IPS-11a (cell line): ENCODE data around the gene RTN4RL1.
"Not testable (repeated sequence)": the region's sequence is repeated elsewhere in the genome, so short reads cannot be mapped to it uniquely, and the experiment has no call there.

ENCODE experiments used
- H3K4me3 ChIP-seq: one replicate; pipeline ENCODE4 v1.5.1; 2013; ENCODE audit warnings: low read depth, low read length, control low read depth

The RTN4RL1 gene

DNA sequence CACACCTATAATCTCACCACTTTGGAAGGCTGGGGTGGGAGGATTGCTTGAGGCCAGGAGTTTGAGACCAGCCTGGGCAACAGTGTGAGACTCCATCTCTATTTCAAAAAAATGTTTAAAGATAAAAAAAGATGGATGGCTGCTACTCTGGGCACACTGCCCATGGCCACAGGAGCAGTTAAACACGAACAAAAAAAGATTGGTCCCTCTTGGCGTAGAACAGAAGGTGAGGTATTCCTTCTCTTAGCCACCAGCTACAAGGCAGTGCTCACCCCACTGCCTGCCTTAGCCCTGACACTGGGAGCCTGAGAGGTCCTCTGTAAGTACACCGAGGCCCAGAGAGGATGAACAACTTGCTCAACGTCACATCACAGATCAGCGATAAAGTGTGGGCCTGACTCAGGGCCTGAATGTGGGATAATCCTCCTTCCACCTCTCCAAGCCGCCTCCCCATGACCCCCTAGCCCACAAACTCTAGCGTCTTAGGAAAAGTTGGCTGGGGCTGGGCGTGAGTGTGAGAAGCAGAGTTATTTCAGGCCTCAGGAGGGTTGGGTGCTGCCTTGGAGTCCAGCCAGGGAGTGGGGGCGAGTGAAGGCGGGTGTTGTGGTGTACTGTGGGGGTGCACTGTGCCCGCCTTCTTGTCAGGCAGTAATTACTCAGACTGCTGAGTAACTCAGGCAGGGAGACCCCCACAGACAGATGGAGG, 2.5 kb upstream of the RTN4RL1 start:
- H3K4me3 ChIP-seq = no peak overlapping the region

DNA sequence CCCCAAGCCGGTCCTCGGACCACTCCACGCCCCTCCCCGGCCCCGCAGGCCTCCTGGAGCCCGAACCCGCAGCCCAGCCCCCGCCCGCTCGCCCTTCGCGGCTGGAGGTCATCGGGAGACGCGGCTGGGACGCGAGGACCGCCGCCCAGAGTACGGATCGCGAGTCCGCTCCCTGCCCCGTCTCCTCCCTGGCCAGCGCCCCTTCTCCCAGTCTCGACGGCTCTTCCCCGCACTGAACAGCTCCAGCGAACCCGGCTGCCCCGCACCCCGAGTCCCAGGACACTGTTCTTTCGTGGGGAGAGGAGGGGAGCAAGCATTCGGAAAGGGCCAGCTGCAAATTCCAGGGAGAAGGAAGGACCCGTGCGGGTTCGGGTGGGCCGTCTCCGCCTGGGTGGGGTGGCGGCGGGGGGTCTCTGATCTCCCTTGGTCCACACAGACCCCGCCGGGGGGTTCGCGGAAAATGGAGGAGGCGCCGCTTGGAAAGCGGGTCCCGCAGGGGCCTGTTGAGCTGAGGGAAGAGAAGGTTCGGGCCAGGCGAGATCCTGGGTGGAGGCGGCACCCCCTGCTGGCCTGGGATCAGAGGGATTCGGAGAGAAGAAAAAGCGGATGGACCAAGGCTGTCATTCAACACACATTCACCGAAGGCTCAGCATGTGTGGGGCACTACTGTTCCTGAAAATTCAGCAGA, 632 bp upstream of the RTN4RL1 start:
- H3K4me3 ChIP-seq = no peak overlapping the region

DNA sequence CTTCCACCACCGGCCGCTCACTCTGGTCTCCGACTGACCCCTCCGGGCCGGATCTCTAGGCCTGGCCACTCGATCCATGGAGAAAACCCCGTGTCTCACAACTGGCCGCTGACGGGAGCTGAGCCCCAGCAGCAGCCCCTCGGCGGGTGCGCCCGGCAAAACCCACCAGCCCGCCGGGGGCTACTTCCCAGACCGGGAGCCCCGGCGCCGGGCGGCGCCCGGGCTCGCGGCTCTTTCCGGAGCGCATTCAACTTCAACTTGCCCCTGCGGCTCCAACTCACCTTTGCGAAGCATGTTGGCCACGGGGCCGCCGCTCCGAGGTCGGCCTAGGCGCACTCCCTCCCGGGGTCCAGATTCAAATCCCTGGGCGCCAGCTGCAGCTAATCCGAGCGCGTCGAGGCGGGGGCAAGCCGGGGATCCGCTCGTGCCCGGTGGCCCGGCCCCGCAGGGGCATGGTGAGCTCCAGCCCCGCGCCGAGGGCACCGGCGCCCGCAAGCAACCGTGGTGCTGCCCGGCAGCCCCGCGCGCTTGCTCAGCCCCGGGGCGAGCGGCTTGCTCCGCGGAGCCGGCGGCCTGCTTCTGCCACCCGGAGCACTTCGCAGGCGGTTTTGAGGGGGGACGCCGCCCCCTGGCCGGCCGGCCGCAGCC, 438 bp downstream of the RTN4RL1 start:
- peak overlapping the region; percentile 8 for H3K4me3 ChIP-seq

DNA sequence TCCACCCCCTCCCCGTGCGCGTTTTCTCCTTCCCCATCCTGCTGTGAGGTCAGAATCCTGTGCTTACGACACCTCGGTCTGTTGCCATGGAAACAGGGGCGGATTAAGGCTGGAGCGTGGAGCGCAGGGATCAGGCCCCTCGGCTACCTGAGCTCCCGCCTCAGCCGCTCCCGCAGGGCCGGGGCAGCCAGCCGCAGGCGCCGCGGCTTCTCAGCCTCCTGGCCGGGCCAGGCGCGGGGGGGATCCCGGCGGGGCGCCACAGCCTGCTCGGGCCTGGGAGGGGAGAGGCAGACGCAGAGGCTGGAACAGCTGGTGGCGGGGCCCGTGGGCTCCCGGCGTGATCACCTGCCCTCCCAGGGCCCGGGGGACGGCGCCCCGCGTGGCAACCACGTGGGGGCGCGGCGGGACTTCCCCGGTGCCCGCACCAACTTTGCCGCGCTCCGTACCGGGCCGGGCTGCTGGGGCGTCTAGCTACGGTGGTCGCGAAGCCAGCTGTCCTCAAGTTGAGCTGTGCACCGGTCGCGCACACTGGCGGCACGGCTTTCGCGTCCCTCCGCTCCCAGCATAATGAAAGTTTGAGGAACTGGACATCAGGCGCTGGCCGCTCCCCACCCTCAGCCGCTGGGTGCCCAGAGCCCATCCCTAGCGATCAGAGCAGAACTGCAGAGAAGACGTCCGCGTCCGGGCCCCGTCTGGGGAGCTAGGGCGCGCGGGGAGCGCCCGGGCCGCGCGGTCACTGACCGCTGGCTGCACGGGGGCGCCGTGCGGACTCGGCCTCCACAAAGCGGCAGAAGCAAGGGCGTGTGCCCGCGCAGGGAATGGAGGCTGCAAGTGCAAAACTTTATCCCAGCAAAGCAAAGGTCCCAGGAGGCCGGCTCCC, 1.2 kb downstream of the RTN4RL1 start:
- peak overlapping the region; percentile 13 for H3K4me3 ChIP-seq

DNA sequence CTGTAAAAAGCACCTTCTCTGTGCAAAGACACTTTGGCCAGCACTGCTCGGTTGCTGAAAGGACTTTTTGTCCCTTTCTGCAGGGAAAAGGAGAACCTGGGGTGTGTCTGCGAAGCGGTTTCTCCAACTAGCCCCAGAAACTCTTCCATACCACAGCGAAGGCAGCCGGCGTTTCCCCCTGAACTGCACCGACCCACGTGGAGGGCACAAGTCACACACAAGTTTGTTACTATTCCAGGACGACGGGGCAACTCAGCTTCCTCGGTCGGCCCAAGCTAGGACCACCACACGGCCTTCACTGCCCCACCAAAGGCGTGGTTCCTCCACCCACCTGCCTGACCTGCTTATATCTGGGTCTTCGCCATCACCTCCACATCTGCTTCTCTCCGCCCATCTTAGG, 1.9 kb downstream of the RTN4RL1 start:
- no peak overlapping the region for H3K4me3 ChIP-seq

DNA sequence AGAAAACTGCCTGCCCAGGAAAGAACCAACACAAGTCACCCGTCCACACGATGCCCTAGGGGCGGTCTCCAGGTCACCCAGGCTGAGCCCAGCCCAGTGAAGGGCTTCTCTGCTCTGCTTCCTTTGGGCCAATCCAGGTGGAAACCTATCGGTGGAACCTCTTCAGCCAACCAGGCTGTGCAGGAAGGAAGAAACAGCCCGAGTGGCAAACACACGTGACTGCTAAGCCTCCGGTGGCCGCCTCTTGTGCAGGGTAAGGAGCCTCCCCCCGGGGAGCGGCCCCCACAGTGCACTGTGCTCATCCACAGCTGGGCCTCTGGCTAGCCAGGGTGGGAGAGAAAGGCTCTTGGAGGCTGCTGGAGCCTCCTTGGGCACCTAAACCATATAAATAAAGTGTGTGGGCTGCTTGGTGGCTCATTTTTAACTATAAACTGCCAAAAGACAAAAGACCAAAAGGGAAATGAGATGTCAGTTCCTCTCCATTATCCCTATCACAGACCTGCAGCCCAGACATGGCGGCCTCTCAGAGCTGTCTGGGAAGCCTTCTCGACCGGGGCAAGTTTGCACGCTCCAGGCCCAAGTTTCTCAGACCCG, 2.4 kb downstream of the RTN4RL1 start:
- H3K4me3 ChIP-seq = no peak overlapping the region

DNA sequence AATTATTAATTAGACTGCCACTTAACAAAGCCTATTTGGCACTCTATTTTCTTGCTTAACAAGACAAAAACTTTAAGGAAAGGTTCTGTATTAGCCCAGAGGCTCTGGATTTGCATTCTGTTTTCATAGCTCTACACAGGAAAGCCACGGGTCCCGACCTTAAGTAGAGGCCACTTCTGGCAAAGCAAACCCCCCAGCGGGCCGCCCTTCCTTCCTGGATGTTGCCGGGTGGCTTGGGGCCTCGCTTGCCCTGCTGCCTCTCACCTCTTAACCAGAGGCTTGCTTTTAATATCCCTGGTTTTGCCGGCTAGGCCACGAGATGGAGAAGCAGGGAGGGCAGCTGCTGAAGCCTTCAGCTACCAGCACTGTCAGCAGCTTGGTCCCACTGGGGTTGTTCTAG, 4.4 kb downstream of the RTN4RL1 start:
- no peak overlapping the region for H3K4me3 ChIP-seq

DNA sequence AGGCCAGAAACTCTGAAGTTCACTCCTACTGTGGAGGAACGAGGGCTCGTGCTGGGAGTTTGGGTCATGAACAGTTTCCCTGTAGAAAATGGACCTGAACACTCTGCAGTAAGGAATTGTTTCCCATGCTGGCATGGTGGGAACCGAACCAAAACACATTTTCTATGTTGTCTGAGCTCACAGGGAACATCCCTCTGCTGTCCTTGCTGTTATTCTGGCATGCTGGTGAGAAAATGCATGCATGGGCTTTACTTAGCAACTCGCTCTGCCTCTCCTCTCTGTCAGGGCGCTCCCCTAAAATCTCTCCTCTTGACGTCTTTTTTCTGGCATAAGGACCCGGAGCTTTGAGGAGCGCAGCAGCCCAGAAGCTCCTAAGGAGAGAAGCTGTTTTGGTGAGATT, 5.4 kb downstream of the RTN4RL1 start:
- no peak overlapping the region for H3K4me3 ChIP-seq

DNA sequence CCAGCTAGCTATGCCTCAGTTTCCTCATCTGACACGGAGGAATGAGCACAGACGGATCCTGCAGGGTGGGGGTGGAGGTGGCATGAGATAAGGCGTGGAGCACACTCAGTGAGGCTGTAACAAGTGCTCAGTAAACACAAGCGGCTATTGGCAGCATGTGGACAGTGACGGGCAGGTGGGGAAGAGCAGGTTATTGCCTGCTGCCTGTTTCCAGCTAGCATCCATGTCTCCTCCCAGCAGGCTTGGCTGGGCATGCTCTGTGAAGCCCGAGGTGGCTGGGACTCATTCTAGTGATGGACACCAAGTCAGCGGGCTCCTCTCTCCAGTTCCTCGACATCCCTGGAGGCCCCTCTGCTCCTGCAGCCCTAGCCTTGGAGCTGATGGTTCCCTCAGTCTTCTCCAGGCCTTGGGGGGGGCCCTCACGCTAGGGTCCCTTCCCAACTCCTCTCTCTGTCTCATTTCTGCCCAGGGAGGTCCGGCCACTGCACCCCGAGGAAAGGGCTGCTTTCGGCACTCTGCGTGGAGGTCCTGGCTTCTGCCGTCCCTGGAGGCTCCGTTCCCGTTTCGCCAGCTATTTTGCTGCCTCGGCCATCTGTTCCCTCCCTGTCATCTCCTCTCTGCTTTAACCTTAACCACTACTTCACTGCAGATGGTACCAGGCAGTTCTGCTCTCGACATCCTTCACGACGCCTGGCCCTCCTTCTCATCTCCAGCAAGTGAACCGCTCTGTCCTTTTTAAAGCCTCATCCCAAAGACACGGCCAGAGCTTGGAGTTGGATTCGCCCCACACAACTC, 6.2 kb downstream of the RTN4RL1 start:
- no peak overlapping the region for H3K4me3 ChIP-seq

DNA sequence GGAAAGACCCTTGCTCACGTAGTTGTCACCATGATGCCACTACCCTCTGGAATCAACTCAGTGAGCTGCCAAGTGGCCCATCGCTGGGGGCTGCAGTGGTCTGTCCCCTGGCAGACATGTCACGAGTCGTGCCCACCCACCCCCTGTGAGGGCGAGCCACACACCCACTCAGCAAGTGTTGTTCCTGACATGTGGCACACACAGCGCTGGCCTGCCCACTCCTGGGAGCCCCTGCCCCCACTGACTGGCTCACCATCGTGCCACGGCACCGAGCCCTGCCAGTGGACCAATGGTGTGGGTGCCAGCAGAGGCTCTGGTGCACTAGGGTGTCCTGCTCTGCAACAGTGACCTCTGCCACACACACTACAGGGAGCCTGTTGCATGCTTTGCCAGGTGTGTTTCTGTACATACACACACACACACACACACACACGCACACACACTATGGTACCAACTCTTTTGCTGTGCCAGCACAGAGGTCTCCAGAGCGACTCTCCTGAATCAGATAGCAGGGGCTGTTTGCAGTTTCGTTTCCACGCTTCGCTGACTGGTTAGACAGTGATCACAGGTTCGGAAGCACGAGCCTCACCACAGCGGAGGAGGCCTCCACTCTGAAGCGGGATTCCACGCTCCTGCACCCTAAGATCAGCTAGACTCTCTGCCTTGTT, 7.7 kb downstream of the RTN4RL1 start:
- no peak overlapping the region for H3K4me3 ChIP-seq

DNA sequence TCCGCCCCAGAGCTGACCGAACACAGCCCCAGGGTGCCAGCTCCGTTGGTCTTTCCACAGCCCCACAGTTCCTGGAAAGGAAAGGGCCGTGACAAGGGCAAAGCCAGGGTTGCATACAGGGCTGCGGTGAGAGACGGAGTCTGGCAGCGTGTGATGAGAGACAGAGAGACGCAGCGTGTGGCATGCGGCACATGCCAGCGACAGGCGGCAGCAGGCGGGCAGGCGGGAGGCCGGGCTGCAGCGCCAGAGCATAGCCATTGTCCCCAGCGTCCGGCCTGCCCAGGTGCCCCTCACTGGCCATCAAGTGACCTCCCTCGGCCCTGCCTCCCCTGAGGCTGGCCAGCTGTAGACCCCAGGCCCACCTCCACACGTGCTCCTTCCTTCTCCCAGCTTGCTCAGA, 8.6 kb downstream of the RTN4RL1 start:
- no peak overlapping the region for H3K4me3 ChIP-seq

DNA sequence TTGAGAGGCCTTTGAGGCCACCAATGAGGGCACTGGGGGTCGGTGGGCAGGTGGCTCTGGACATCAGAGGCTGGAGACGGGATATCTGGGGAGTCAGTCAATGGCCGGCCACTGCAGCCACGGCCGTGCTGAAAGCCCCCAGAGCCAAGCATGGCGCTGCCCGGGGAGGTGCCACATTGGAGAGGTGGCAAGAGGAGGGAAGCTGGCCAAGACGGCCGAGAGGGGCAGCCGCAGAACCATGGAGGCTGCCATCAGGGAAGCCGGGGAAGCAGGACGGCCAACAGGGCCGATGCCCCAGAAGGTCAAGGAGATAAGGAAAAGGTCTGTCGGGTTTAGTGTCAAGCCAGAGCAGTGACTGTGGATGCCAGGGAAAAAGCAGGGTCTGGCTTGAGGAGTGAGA, 9.8 kb downstream of the RTN4RL1 start:
- no peak overlapping the region for H3K4me3 ChIP-seq

DNA sequence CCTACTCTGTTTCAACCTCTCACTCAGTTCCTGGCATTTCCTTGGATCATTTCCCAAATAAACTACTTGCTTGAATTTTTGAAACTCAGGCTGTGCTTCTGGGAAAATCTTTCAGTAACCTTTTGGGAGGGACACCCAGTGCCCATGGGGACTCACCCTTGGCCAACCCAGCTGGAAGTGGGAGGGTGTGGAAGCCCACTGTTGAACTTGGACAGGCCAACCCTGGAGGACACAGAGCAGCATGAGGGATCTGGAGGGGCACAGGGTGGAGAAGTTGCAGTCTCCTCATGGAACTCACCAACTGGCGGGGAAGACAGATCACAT, 11.2 kb downstream of the RTN4RL1 start:
- H3K4me3 ChIP-seq = no peak overlapping the region

DNA sequence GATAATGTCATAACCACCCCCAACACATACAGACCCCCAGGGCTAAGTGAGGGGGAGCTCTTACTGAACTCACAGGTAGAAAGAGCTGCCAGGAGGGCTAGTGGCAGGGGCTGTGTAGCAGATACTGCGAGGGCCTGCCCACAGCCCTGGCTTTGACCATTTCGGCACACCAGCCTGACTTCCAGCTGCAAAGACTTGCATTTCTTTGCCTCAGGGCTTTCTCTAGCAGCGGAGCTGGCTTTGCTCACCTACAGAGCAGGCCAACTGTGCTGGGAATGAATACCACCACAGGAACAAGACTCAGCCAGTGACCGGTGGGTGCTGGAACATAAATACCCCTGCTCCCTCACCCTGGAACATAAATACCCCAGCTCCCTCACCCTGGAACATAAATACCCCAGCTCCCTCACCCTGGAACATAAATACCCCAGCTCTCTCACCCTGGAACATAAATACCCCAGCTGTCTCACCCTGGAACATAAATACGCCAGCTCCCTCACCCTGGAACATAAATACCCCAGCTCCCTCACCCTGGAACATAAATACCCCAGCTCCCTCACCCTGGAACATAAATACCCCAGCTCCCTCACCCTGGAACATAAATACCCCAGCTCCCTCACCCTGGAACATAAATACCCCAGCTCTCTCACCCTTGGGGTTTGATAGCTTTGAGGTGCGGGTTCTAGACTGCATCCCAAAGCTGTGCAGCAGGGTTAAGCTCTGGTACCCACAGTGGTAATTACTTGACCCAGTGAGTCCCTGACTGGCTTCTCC, 11.7 kb downstream of the RTN4RL1 start:
- H3K4me3 ChIP-seq = not testable (repeated sequence)

DNA sequence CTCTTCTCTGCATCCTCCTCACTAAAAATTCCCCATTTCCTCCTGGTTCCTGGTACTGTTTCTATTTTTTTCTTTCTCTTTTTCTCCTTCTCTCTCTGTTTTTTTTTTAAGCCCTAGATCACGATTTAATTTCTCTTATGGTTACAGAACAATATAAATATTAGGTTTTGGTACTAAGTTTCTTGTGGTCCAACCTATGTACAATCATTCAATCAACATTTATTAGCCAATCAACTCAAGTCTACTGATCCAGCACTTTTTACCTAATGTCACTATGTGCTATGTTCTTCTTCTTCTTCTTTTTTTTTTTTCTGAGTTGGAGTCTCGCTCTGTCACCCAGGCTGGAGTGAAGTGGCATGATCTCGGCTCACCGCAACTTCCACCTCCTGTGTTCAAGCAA, 12.6 kb downstream of the RTN4RL1 start:
- no peak overlapping the region for H3K4me3 ChIP-seq

DNA sequence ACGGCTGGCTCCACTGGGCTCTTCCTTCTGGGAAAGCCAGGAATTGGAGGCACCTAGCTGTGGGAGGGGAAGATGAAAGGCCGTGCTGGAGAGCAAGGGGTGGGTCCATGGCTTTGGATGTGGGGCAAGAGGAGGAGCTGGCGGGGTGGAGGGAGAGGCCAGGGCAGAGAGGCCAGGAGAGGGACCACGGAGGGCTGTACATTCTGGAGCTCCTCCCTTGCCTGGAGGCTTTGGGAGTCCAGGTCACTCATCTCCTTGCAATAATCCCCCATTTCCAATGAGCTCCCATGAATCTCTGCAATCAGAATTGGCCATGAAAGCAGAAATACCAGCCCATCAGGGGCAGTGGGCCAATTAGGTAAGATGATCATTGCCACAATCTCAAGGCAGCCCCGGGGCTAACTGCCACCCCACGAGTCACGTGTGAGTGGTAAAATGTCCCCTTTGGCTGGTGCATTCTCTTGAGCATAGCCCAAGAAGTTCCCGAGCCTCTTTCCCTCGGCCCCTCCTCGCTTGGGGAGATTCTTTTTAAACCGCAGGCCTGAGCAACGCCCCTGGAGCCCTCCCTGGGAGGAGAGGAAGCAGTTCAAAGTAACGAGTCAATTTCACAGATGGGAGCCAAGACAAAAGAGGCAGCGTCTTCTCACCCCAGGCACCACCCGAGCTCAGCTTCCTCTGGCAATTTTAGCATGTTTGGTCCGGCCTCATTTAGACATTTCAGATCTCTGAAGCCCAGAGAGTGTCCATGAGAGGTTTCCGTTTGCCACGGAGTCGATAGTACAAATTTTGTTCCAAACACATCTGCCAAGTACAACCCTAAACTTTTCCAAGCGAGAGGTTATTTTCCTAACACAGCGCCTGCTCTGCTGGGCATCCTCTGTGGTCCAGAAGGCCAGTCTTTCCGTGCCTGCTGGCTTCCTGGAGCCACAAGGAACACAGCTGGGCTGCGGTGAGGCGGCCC, 13.4 kb downstream of the RTN4RL1 start:
- H3K4me3 ChIP-seq = no peak overlapping the region

DNA sequence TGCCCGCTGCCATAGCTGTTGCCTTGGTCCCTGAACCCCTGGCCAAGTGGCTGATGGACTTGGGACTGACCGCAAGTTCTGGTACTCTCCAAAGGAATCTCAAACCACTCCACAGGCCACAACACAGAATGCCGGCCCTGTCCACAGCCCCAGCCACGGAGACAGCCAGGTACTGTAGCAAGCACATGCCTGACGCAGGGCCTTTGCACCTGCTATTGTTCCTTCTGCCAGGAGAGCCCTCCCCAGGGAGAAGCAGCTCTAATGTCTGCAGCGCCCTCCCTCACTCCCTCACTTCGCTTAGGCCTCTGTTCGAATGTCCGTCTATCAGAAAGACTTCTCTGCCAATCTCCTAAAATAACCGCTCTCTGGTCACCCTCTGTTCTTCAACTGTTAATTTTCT, 15.4 kb downstream of the RTN4RL1 start:
- no peak overlapping the region for H3K4me3 ChIP-seq
